GM23248 (cell line): ENCODE data around the gene MACROD2.

Source experiments
- EZH2 ChIP-seq: fragments of 200-600 bp; sonication (generic); IDR thresholded peaks from 2 replicates; pipeline ENCODE4 v1.6.1; 2018; ENCODE audit warnings: antibody characterized with exemption, mild to moderate bottlenecking; ENCODE audit not compliant: insufficient read depth, poor library complexity, severe bottlenecking
- EZH2phosphoT487 ChIP-seq: fragments of 200-600 bp; sonication (generic); IDR thresholded peaks from 2 replicates; pipeline ENCODE4 v1.6.1; 2018; ENCODE audit warnings: antibody characterized with exemption, moderate library complexity, mild to moderate bottlenecking, low read depth; ENCODE audit not compliant: insufficient read depth

GRCh38 chr20:15930311-15931305, 1935.3 kb downstream of the MACROD2 start:
- TF ChIP-seq EZH2 (no peak), EZH2phosphoT487 (no peak)
